ENCODE results near the gene SPAG7. TPM values are rescaled to one million over a fixed set of nuclear protein-coding genes. Genes with fewer than 3 reads are reported as not detected.

Gene SPAG7
- total RNA-seq, 2 donors from 2014 or later, result 47.0 to 50.7 TPM

- DNase-seq (ENCODE audit: low spot score), result no peak
- intact Hi-C loops (cut with DNase I), result no loop called here
Measured at GRCh38 chr17:4982305-4982704, 14.7 kb upstream of the SPAG7 start.

GRCh38 chr17:4980644-4981216 lies 13.1 kb upstream of the SPAG7 start:
- no peak for DNase-seq (ENCODE audit: low spot score)
- intact Hi-C loops (cut with DNase I), result no loop called here

DNA sequence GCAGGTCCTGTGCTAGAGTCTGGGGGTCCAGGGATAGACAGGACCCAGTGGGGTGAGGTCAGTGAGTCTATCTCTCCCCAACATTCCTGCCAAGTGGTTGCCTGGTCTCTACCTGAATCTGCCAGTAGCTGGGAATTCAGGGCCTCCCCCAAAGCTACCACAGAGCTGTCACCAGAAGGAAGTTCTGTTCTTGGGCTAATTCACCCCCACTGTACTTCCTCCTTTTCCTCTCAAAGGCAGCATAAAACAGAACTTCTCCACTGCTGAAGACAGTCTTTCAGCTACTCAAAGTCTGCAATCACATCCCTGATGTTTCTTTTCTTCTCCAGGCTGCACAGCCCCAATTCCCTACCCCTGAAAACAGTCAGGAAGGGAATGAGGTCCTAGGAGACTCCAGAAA lies 11.1 kb upstream of the SPAG7 start:
- no peak for DNase-seq (ENCODE audit: low spot score)
- intact Hi-C loops (cut with DNase I), result no loop called here

GRCh38 chr17:4974115-4974670 lies 6.6 kb upstream of the SPAG7 start:
- intact Hi-C loops (cut with DNase I), result no loop called here
- no peak for DNase-seq (ENCODE audit: low spot score)

- intact Hi-C loops (cut with DNase I), result no loop called here
- no peak for DNase-seq (ENCODE audit: low spot score)
Measured at GRCh38 chr17:4973256-4974114, 5.9 kb upstream of the SPAG7 start.

- intact Hi-C loops (cut with DNase I), result no loop called here
- DNase-seq (ENCODE audit: low spot score), result no peak
Measured at GRCh38 chr17:4972752-4973151, 5.1 kb upstream of the SPAG7 start.

DNA sequence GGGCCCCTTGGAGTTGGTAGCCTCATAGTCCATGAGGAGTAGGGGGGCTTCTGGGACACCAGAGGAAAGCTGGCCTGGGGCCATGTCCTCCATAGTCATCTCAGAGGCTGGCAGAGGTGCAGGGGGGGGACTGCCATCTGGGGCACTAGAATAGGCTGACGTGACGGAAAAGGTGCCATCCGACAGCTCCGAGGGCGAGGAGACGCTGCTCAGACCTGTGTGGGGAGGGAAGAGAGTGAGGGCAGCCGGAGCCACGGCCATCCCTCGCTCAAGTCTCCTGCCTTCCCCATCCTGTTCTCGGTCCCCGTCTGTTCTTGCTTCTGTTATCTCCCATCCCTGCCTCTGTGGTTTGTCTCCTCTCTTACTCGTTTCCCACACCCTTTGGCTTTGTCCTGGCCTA lies 4.7 kb upstream of the SPAG7 start:
- intact Hi-C loops (cut with DNase I), result no loop called here
- no peak for DNase-seq (ENCODE audit: low spot score)

GRCh38 chr17:4971826-4972225 lies 4.2 kb upstream of the SPAG7 start:
- DNase-seq (ENCODE audit: low spot score), result no peak
- intact Hi-C loops (cut with DNase I), result no loop called here

- DNase-seq (ENCODE audit: low spot score), result no peak
- intact Hi-C loops (cut with DNase I), result no loop called here
Measured at GRCh38 chr17:4970273-4970672, 2.7 kb upstream of the SPAG7 start.

DNA sequence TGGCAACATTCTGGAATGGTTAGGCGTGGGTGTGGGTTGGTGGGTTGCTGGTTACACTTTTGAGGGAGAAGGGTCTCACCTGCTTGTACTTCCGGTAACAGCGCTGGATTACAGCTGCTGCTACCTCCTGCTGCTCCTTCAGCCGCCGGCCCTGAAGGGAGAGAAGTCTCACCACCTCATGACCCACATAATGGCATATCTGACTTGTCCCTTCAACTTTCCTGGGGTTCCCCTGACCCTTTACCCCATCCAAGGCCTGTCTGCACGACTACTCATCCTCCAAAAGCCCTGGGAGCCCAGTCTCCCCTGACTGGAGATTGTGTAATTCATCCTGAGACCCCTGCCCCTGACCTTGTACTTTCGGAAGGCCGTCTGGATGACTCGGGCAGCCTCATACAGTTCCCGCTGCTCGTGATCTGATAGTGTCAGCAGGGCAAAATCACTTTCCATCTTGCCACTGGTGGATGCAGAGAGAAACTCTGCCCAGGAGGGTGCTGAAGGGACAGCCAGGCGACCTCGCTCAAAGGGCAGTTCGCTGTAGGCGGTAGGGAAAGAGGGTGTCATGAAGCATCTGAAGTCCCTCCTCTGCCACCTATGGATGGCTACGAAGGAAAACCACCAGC lies 2.0 kb upstream of the SPAG7 start:
- DNase-seq (ENCODE audit: low spot score), result no peak
- intact Hi-C loops (cut with DNase I), result no loop called here

DNA sequence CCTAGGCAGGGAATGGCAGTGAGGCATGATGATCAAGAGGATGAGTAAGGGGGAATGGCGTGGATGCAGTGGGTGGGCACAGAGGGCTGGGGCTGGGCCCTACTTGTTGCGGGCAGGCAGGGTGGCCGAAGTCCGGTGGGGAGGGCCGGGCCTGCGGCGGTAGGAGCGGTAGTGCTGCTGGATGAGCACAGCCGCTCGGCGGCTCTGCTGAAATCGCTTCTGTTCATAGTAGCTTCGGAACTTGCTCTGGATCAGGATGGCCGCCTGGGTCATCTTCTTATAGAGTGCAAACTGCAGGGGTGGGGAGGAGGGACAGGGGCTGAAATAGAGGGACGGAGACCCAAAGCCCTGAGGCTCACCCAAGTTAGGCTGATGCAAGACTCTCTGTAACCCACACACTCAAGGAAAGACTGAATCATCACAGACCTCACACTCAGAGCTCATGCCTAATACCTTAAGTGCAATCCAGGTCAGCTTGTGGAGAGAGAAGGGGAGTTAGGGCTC lies 1.5 kb upstream of the SPAG7 start:
- intact Hi-C loops (cut with DNase I), result no loop called here
- no peak for DNase-seq (ENCODE audit: low spot score)

GRCh38 chr17:4968486-4969046 lies 949 bp upstream of the SPAG7 start:
- no peak for DNase-seq (ENCODE audit: low spot score)
- intact Hi-C loops (cut with DNase I), result no loop called here

GRCh38 chr17:4966844-4967538 lies 626 bp downstream of the SPAG7 start:
- intact Hi-C loops (cut with DNase I), result no loop called here

DNA sequence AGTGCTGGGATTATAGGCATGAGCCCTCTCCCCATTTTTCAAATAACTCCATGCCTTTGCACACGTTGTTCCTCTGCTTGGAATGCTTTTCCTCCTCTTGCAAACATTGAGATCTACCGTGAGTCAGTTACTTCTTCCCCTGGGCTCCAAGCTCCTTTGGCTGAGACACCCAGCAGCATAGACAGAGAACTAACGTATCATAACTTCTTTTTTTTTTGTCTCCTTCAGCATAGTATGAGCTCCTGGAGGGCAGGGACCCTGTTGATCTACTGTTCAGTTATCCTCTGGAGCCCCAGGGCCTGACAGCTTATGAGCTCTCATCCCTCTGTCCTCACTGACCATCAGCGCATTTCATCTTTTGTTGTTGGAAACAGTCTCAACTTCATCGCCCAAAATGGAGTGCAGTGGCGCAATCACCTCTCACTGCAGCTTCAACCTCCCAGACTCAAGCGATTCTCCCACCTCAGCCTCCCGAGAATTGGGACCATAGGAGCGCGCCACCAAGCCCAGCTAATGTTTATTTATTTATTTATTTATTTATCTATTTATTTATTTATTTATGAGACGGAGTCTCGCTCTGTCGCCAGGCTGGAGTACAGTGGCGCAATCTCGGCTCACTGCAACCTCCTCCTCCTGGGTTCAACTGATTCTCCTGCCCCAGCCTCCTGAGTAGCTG lies 2.2 kb downstream of the SPAG7 start:
- no peak for DNase-seq (ENCODE audit: low spot score)

More at GRCh38 chr17:4966844-4967538, 626 bp downstream of the SPAG7 start:
- DNase-seq (ENCODE audit: low spot score), result peak; percentile 99

DNA sequence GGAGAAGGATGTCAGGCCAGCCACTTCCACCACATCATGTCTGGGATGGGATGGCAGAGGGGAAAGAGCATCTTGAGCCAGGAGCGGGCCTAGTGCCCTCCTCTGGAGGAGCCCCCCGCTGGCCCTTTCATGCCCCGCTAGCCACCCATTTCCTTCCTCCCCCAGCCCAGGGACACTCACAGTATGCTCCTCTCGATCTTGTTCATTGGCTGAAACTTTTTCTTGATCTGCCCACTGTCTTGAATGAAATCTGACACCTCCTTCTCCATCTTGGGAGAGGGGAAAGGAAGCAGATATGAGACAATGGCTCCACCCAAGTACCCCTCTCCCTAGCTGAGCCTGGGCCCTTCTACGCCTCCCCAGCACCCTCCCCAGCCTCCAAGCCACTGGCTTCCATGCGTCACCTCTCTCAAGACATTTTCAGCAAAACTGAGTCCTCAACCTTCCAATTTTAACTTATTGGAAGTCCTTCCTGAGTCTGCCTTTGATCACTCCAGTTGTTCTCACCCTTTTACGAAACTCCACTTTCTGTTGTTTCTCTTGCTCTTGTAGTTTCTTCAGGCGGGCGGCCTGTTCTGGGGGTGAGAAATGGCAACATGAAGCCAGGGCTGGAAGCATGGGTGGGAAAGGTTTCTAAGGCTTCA lies 7.2 kb downstream of the SPAG7 start:
- no peak for DNase-seq (ENCODE audit: low spot score)

More for the DNA sequence above, 2.2 kb downstream of the SPAG7 start:
- intact Hi-C loops (cut with DNase I), result no loop called here

GRCh38 chr17:4959261-4959965 lies 8.2 kb downstream of the SPAG7 start:
- intact Hi-C loops (cut with DNase I), result loop anchor here in 1 of 2 donors (10.0 kb wide), 1 partner anchor 235 kb away; the partner anchor contains the start of gene ZNF594
- DNase-seq (ENCODE audit: low spot score), result no peak

More for the DNA sequence above, 7.2 kb downstream of the SPAG7 start:
- intact Hi-C loops (cut with DNase I), result no loop called here

DNA sequence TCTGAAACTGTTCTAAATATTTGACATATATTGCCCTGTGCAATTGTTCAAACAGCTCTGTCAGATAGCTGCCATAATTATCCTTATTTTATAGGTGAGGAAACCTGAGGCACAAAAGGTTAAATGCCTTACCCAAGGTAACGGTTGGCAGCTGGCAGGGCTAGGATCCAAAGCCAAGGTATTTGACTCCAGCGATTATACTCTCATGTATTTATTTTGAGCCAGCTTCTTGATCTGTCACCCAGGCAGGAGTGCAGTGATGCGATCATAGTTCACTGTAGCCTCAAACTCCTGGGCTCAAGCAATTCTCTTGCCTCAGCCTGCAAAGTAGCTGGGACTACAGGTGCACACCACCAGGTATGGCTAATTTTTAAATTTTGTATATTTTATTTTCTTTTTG lies 9.5 kb downstream of the SPAG7 start:
- intact Hi-C loops (cut with DNase I), result loop anchor here in 1 of 2 donors (10.0 kb wide), 1 partner anchor 237 kb away; the partner anchor contains the start of gene ZNF594
- DNase-seq (ENCODE audit: low spot score), result no peak

Measured in posterior vena cava (tissue), 2 donors.